Activated CD4-positive, alpha-beta memory T cell treated with anti-CD3 and anti-CD28 coated beads, Interleukin-2, amount 10 ng/mL, durations not matched to agents 7 days and 5 days (primary cell): ENCODE data around the gene CCR3. TPM values are rescaled to one million over a fixed set of nuclear protein-coding genes. Genes with fewer than 3 reads are reported as not detected.
A peak's percentile ranks its signal among the peaks of the same experiment; 100 is the strongest.

Source experiments
- CTCF ChIA-PET: fragments of 350-600 bp; sonication (Branson Sonifier 250); formaldehyde crosslinking; loops from one replicate; lab custom pipeline; 2021; ENCODE audit warnings: antibody characterized with exemption, inconsistent platforms; lab: Charles Lee
- POLR2A ChIA-PET: fragments of 350-600 bp; sonication (Branson Sonifier 250); formaldehyde crosslinking; loops from one replicate; lab custom pipeline; 2021; ENCODE audit warnings: antibody characterized with exemption; lab: Charles Lee
- DNase-seq: peaks from one replicate; pipeline ENCODE4 v3.0.0-alpha.2; 2020
- H3K27ac Mint-ChIP-seq: one replicate; pipeline ENCODE4 v1.8.0; 2021; ENCODE audit warnings: mild to moderate bottlenecking, mixed read lengths
- H3K27me3 Mint-ChIP-seq: one replicate; pipeline ENCODE4 v1.8.0; 2021; ENCODE audit warnings: mixed read lengths
- H3K36me3 Mint-ChIP-seq: one replicate; pipeline ENCODE4 v1.8.0; 2021; ENCODE audit warnings: low read depth, mixed read lengths
- H3K4me1 Mint-ChIP-seq: one replicate; pipeline ENCODE4 v1.8.0; 2021; ENCODE audit warnings: mixed read lengths
- H3K4me3 Mint-ChIP-seq: one replicate; pipeline ENCODE4 v1.8.0; 2021; ENCODE audit warnings: mild to moderate bottlenecking, mixed read lengths
- H3K9me3 Mint-ChIP-seq: one replicate; pipeline ENCODE4 v1.8.0; 2021; ENCODE audit warnings: mixed read lengths
- total RNA-seq, 2 experiments: library from RNA; stranded (reverse); gene quantifications; one replicate each; pipeline ENCODE4 v1.2.3, GENCODE V29; 2021

Gene CCR3
- total RNA-seq, 2 experiments from 2014 or later: 1.2 to 1.9 TPM

DNA sequence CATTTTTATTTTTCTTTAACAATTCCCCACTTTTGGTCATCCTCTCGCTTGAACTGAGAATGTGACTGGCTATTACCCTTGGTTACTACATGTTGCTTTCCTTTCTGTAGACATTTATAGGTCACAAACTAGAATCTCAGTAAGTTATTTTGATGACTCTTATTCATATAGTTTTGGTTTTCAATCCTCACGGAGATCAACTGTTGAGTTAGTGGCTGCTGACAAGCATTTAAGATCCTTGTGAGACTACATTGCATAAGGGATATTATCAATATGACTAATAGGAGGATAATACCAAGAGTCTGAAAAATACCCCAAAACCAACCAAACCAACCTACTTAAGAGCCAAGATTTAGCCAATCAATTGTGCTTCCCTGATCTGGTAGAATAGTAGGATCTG, 16.3 kb downstream of the CCR3 start:
- Mint-ChIP-seq H3K36me3 (peaks cover 40% of the 10 kb centered on the region), H3K4me1 (peaks cover 35% of the 10 kb centered on the region), H3K9me3 (peaks cover 27% of the 10 kb centered on the region), H3K4me3 (no peak overlapping the region), H3K27ac (no peak overlapping the region), H3K27me3 (peaks cover 28% of the 10 kb centered on the region)
- DNase-seq: no peak
- POLR2A ChIA-PET: no interaction called here
- CTCF ChIA-PET: no interaction called here

DNA sequence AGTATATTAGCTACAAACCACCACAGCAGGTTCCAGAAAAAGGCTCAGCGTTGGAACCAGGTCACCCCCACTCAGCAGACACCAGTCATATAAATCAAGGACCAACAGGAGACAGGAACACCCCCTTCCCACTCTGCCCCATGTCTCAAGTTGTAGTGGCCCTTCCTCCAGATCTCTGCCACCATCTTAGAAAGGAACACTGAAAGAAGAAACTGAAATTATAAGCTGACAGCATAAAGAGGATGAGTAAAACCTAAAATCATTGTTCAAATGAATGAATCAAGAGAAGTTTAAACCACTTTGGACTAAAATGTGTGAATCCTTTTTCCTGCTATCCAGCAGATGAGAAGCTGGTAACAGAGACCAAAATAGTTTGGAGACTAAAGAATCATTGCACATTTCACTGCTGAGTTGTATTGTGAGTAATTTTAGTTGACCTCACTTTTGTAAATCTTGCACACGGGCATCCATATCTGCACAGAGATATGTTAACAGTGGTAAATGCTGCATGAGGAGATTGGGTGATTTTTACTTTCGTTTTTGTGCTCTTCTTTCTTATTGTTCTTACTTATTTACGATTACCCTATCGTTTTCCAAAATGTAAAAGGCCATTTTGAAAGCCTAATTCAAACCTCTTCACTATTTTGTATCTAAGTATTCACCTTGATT, 19.8 kb downstream of the CCR3 start:
- Mint-ChIP-seq H3K9me3 (peaks cover 24% of the 10 kb centered on the region), H3K27ac (peak overlapping the region; percentile 65), H3K4me3 (peak overlapping the region; percentile 19), H3K27me3 (peaks cover 15% of the 10 kb centered on the region), H3K36me3 (peaks cover 33% of the 10 kb centered on the region), H3K4me1 (peaks cover 51% of the 10 kb centered on the region)
- ChIA-PET POLR2A (interaction anchor here (0.6 to 1.6 kb wide), 3 partner anchors 48 to 109 kb away, joined by 3 to 5 read pairs (median 5); partner anchors contain the start of gene CCR5), CTCF (interaction anchor here (1.1 kb wide), 1 partner anchor 107 kb away, joined by 6 read pairs; no protein-coding TSS in a partner anchor)
- no peak for DNase-seq

DNA sequence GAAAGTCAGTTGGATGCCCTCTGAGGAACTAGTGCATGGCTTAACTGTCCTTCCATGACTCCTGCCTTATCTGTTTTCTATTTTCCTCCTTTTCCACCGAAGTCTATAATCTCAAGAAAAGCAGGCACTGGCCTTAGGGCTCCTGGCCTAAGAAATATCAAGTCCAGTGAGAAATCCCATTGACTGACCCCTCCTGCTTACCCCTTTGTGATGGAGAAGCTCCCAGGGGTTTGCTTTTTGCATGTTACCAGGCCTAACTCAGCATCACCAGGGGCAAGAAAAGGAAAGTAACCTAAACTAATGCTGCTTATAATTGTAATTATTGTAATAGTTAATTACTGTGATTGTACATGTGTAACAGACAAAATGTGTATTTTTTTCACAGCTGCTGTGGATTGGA, 21.7 kb downstream of the CCR3 start:
- peaks cover 18% of the 10 kb centered on the region for H3K27me3 Mint-ChIP-seq
- peaks cover 22% of the 10 kb centered on the region for H3K9me3 Mint-ChIP-seq
- H3K4me1 Mint-ChIP-seq: peaks cover 57% of the 10 kb centered on the region
- DNase-seq: no peak
- ChIA-PET CTCF (no interaction called here), POLR2A (interaction anchor here (1.6 kb wide), 1 partner anchor 12 kb away, joined by 3 read pairs; no protein-coding TSS in a partner anchor)
- peaks cover 33% of the 10 kb centered on the region for H3K36me3 Mint-ChIP-seq
- H3K4me3 Mint-ChIP-seq: no peak overlapping the region
- H3K27ac Mint-ChIP-seq: no peak overlapping the region

GRCh38 chr3:46266598-46266997, 24.3 kb downstream of the CCR3 start:
- POLR2A ChIA-PET: interaction anchor here (1.2 to 5.7 kb wide), 3 partner anchors 20 to 103 kb away, joined by 4 to 60 read pairs (median 5); partner anchors contain the start of genes CCR1 and CCR5

GRCh38 chr3:46269556-46269955, 27.3 kb downstream of the CCR3 start:
- CTCF ChIA-PET: interaction anchor here (0.7 to 4.5 kb wide), 5 partner anchors 30 to 192 kb away, joined by 3 to 36 read pairs (median 5); partner anchors contain the start of gene CCR5
- H3K9me3 Mint-ChIP-seq: no peaks in the 10 kb centered on the region
- H3K4me3 Mint-ChIP-seq: no peak overlapping the region
- H3K27ac Mint-ChIP-seq: peak overlapping the region; percentile 65
- POLR2A ChIA-PET: interaction anchor here (0.6 to 5.7 kb wide), 15 partner anchors 10 to 100 kb away, joined by 3 to 60 read pairs (median 5); partner anchors contain the start of genes CCR1, CCR2, CCR3 and CCR5
- DNase-seq: no peak
- H3K27me3 Mint-ChIP-seq: peaks cover 43% of the 10 kb centered on the region
- H3K4me1 Mint-ChIP-seq: peaks cover 38% of the 10 kb centered on the region
- peaks cover 33% of the 10 kb centered on the region for H3K36me3 Mint-ChIP-seq

More at GRCh38 chr3:46266598-46266997, 24.3 kb downstream of the CCR3 start:
- H3K4me1 Mint-ChIP-seq: peaks cover 60% of the 10 kb centered on the region
- no peak for DNase-seq
- H3K27ac Mint-ChIP-seq: no peak overlapping the region
- CTCF ChIA-PET: interaction anchor here (2.4 to 4.5 kb wide), 2 partner anchors 10 to 103 kb away, joined by 9 to 36 read pairs; partner anchors contain the start of gene CCR5
- H3K27me3 Mint-ChIP-seq: peaks cover 20% of the 10 kb centered on the region
- H3K36me3 Mint-ChIP-seq: peaks cover 19% of the 10 kb centered on the region
- H3K4me3 Mint-ChIP-seq: no peak overlapping the region
- peaks cover under 1% of the 10 kb centered on the region for H3K9me3 Mint-ChIP-seq

GRCh38 chr3:46270474-46270873, 28.2 kb downstream of the CCR3 start:
- Mint-ChIP-seq H3K9me3 (no peaks in the 10 kb centered on the region), H3K36me3 (peaks cover 36% of the 10 kb centered on the region), H3K27me3 (peaks cover 53% of the 10 kb centered on the region), H3K4me1 (peaks cover 38% of the 10 kb centered on the region), H3K27ac (no peak overlapping the region), H3K4me3 (no peak overlapping the region)
- POLR2A ChIA-PET: interaction anchor here (0.6 to 5.7 kb wide), 5 partner anchors 14 to 100 kb away, joined by 3 to 60 read pairs (median 6); partner anchors contain the start of genes CCR2 and CCR5
- no peak for DNase-seq
- CTCF ChIA-PET: interaction anchor here (1.6 to 4.5 kb wide), 2 partner anchors 99 to 102 kb away, joined by 5 to 36 read pairs; partner anchors contain the start of gene CCR5

DNA sequence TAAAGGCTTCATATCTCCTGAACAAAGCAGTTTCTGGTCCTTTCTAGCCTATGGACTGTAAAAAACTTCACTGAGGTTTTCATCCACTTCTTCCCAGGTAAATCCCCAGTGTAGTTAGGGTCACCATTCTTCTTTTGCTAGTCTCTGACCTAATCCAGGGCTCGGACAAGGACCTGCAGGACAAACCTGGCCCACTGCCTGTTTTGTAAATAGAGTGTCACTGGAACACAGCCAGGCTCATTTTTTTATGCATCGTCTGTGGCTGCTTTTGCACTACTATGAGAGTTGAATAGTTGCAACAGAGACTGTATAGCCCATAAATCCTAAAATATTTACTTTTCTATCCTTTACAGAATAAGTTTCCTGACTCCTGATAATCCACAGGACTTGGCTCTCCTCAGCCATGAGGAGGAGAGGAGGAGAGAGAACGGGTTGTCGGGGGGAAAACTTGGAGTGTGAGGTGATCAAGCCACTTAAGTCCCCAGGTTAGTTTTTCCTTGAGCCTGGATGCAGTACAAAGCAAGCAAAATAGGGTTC, 29.0 kb downstream of the CCR3 start:
- Mint-ChIP-seq H3K9me3 (no peaks in the 10 kb centered on the region), H3K36me3 (peaks cover 36% of the 10 kb centered on the region), H3K27ac (no peak overlapping the region), H3K4me3 (no peak overlapping the region), H3K4me1 (peaks cover 40% of the 10 kb centered on the region), H3K27me3 (peaks cover 51% of the 10 kb centered on the region)
- DNase-seq: no peak
- POLR2A ChIA-PET: interaction anchor here (0.6 kb wide), 1 partner anchor 99 kb away, joined by 3 read pairs; no protein-coding TSS in a partner anchor
- CTCF ChIA-PET: interaction anchor here (1.0 to 5.9 kb wide), 2 partner anchors 99 to 107 kb away, joined by 3 to 184 read pairs; partner anchors contain the start of gene CCR5

GRCh38 chr3:46272028-46272451, 29.8 kb downstream of the CCR3 start:
- Mint-ChIP-seq H3K4me3 (no peak overlapping the region), H3K36me3 (peaks cover 39% of the 10 kb centered on the region), H3K4me1 (peaks cover 42% of the 10 kb centered on the region), H3K27me3 (peaks cover 49% of the 10 kb centered on the region), H3K27ac (no peak overlapping the region), H3K9me3 (no peaks in the 10 kb centered on the region)
- no peak for DNase-seq
- ChIA-PET POLR2A (interaction anchor here (1.2 to 1.7 kb wide), 2 partner anchors 96 to 98 kb away, joined by 3 to 4 read pairs; no protein-coding TSS in a partner anchor), CTCF (interaction anchor here (1.0 to 5.9 kb wide), 2 partner anchors 99 to 106 kb away, joined by 3 to 184 read pairs; partner anchors contain the start of gene CCR5)

DNA sequence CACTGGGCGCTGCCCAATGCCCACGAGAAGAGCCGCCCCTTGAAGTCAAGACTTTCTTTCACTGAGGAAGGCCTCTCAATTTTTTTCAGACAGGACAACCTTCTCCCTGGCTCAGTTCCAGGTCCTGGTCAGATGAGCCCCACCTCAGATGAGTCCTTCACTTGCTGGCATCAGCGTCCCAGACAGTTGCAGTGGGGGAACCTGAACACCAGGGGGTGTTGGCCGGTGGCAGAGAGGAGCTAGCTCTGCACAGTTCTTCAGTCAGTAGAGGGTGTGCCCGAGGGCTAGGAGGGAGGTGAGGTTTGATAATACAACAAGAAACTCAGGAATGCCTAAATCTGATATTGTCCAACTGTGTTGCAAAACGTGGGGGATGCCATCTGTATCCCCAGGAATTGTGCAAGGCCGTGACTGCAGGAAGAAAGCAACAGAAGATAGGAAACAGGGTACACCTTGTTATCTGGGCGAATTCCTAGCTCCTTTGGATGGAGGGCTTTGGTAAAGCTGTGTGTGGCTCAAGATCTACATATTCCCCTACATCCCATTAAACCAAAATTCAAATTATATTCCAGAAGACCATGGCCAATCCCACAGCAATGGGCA, 34.3 kb downstream of the CCR3 start:
- Mint-ChIP-seq H3K4me3 (no peak overlapping the region), H3K27ac (peak overlapping the region; percentile 41), H3K9me3 (peaks cover 6% of the 10 kb centered on the region), H3K36me3 (peaks cover 48% of the 10 kb centered on the region), H3K27me3 (peaks cover 36% of the 10 kb centered on the region), H3K4me1 (peaks cover 57% of the 10 kb centered on the region)
- DNase-seq: peak; percentile 85
- ChIA-PET POLR2A (interaction anchor here (0.6 to 2.6 kb wide), 12 partner anchors 9 to 98 kb away, joined by 3 to 84 read pairs (median 3); partner anchors contain the start of genes CCR2 and CCR5), CTCF (interaction anchor here (0.6 to 5.9 kb wide), 27 partner anchors 9 to 183 kb away, joined by 3 to 184 read pairs (median 5); partner anchors contain the start of genes CCR1, CCR2, CCR3 and CCR5)

- peaks cover 66% of the 10 kb centered on the region for H3K4me1 Mint-ChIP-seq
- H3K27me3 Mint-ChIP-seq: peaks cover 29% of the 10 kb centered on the region
- CTCF ChIA-PET: interaction anchor here (1.5 to 5.9 kb wide), 4 partner anchors 16 to 93 kb away, joined by 6 to 184 read pairs (median 22); partner anchors contain the start of genes CCR2 and CCR5
- peaks cover 44% of the 10 kb centered on the region for H3K36me3 Mint-ChIP-seq
- H3K4me3 Mint-ChIP-seq: no peak overlapping the region
- H3K27ac Mint-ChIP-seq: peak overlapping the region; percentile 72
- H3K9me3 Mint-ChIP-seq: peaks cover 6% of the 10 kb centered on the region
- no peak for DNase-seq
- POLR2A ChIA-PET: interaction anchor here (1.6 to 4.9 kb wide), 6 partner anchors 21 to 93 kb away, joined by 4 to 104 read pairs (median 20); partner anchors contain the start of genes CCR2 and CCR5
These were observed 35.2 kb downstream of the CCR3 start for GRCh38 chr3:46277476-46277875.

DNA sequence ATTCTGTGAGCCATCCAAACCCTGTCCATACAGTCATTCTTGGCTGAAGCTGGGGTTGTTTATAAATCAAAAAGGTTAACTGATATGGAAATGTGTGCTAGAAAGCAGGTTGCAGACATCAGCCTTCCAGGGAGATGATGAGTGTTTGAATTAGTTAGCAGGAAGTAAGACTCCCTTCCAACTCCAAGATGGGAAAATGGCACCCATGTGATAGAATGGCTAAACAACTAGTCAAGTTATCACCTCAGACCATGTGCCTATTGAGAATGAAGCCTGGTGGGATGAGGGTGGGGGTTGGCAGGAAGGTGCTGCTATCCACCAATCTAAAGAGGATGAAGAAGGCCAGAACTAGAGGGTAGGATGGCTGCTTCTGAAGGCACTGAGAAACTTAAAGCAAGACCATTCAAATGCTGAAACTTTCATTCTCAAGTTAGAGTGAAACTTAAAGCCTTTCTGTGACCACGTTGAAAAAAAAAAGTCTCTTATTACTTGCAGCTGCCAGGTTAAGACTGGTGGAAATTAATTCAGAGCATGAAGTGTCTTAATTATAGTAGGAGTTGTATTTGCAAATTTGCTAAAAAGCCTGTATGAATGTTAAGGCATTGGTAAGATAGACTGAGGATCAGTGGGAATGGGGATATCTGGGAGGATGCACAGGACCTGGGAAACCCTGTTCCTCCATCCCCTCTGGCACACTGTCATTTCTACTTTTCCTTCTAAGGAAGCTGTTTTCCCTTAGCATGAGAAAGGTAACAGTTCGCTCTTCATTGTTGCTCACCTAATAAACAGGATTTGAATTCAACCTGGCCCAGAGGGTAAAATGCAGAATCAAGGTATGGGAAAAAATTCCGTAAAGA, 36.8 kb downstream of the CCR3 start:
- ChIA-PET POLR2A (interaction anchor here (1.0 to 4.9 kb wide), 11 partner anchors 10 to 91 kb away, joined by 3 to 104 read pairs (median 9); partner anchors contain the start of genes CCR1, CCR2 and CCR5), CTCF (interaction anchor here (1.0 to 3.3 kb wide), 7 partner anchors 10 to 98 kb away, joined by 3 to 33 read pairs (median 3); no protein-coding TSS in a partner anchor)
- Mint-ChIP-seq H3K4me1 (peaks cover 82% of the 10 kb centered on the region), H3K27me3 (peaks cover 17% of the 10 kb centered on the region), H3K27ac (peak overlapping the region; percentile 90), H3K9me3 (peaks cover 6% of the 10 kb centered on the region), H3K36me3 (peaks cover 37% of the 10 kb centered on the region), H3K4me3 (peak overlapping the region; percentile 38)
- no peak for DNase-seq
